Anterior cingulate cortex (tissue), 58 donors: ENCODE measurements around the gene KBTBD3.

ENCODE experiments used
- DNase-seq, 58 donors: peaks; one replicate each; lab custom pipeline; 2025; lab: John Stamatoyannopoulos, UW

Gene KBTBD3

GRCh38 chr11:106076919-106077608, at the start of gene KBTBD3:
Gene KBTBD3 (minus strand): TSS chr11:106077347. CDS start chr11:106059097, 18,250 bp downstream.
- DNase-seq = peak; percentile 77 to 100 (median 99)

GRCh38 chr11:106121570-106122320, 44.6 kb upstream of the KBTBD3 start:
- DNase-seq = no peak

GRCh38 chr11:106105986-106106385, 28.8 kb upstream of the KBTBD3 start:
- DNase-seq = no peak

GRCh38 chr11:106101819-106102218, 24.7 kb upstream of the KBTBD3 start:
- DNase-seq = no peak

- DNase-seq = no peak
These were observed 24.2 kb upstream of the KBTBD3 start for GRCh38 chr11:106101370-106101769.

- no peak for DNase-seq
These were observed 21.9 kb upstream of the KBTBD3 start for GRCh38 chr11:106098893-106099553.

GRCh38 chr11:106092446-106092845, 15.3 kb upstream of the KBTBD3 start:
- DNase-seq = no peak

- DNase-seq = no peak
These were observed 14.5 kb upstream of the KBTBD3 start for GRCh38 chr11:106091480-106092123.

- DNase-seq = no peak
These were observed 11.7 kb upstream of the KBTBD3 start for GRCh38 chr11:106088896-106089295.

GRCh38 chr11:106087815-106088435, 10.8 kb upstream of the KBTBD3 start:
- peak in 35 of 58 donors; percentile 1 to 62 (median 8) for DNase-seq

GRCh38 chr11:106086850-106087249, 9.7 kb upstream of the KBTBD3 start:
- DNase-seq = no peak

GRCh38 chr11:106086135-106086534, 9.0 kb upstream of the KBTBD3 start:
- no peak for DNase-seq

- no peak for DNase-seq
These were observed 4.9 kb upstream of the KBTBD3 start for GRCh38 chr11:106082096-106082495.

- DNase-seq = peak in 20 of 58 donors; percentile 1 to 72 (median 57)
These were observed 685 bp upstream of the KBTBD3 start, which contains the start of gene AASDHPPT for GRCh38 chr11:106077609-106078455. Gene AASDHPPT (plus strand): TSS chr11:106077662. CDS start chr11:106077711, 49 bp downstream.

GRCh38 chr11:106076171-106076918, 802 bp downstream of the KBTBD3 start:
- DNase-seq = peak in 19 of 58 donors; percentile 5 to 60 (median 35)

- no peak for DNase-seq
These were observed 4.3 kb downstream of the KBTBD3 start for GRCh38 chr11:106072804-106073203.

GRCh38 chr11:106070606-106071005, 6.5 kb downstream of the KBTBD3 start:
- DNase-seq = no peak

GRCh38 chr11:106063009-106063408, 14.1 kb downstream of the KBTBD3 start:
- no peak for DNase-seq
